ENCODE results near the gene AGPAT4.
A peak's percentile ranks its signal among the peaks of the same experiment; 100 is the strongest.
"Not testable (repeated sequence)": the region's sequence is repeated elsewhere in the genome, so short reads cannot be mapped to it uniquely, and the experiment has no call there.

The AGPAT4 gene

GRCh38 chr6:161198783-161199460 lies 74.9 kb downstream of the AGPAT4 start:
- DNase-seq, result no peak

- no peak for DNase-seq
These were observed 75.7 kb downstream of the AGPAT4 start for GRCh38 chr6:161198176-161198575.

- no peak for DNase-seq
These were observed 78.5 kb downstream of the AGPAT4 start for GRCh38 chr6:161195386-161195785.

DNA sequence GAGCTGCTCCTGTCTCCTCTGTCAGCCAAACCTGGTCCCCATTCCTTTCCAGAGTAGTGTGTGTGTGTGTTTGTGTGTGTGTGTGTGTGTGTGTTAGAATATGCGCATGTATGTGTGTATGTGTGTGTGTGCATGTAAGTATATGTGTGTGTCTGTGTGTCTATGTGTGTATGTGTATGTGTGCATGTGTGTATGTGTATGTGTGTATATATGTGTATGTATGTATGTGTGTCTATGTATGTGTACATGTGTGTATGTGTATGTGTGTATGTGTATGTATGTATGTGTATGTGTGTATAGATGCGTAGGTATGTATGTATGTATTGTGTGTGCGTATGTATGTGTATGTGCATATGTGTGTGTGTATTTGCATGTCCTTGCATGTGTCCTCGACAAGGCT lies 79.5 kb downstream of the AGPAT4 start:
- no peak for DNase-seq

- DNase-seq, result no peak
These were observed 81.0 kb downstream of the AGPAT4 start for GRCh38 chr6:161192636-161193411.

DNA sequence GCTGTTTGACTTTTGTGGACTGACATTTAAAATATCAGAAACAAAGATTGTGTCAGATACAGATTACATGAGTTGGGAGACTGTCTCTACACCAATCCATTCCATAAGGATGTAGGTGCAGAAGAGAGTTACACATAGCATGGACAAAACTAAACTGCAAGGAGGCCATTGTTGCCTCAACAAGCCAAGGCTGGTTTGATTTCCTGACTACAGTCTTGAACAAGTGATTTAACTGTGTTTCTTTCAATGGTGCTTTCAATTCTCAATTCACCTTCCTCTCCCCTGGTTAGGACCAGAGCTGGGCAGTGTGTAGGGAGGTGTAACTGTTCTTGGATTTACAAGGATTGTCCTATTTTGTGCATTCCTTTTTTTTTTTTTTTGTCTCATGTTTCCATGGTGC lies 82.2 kb downstream of the AGPAT4 start:
- DNase-seq, result no peak

DNA sequence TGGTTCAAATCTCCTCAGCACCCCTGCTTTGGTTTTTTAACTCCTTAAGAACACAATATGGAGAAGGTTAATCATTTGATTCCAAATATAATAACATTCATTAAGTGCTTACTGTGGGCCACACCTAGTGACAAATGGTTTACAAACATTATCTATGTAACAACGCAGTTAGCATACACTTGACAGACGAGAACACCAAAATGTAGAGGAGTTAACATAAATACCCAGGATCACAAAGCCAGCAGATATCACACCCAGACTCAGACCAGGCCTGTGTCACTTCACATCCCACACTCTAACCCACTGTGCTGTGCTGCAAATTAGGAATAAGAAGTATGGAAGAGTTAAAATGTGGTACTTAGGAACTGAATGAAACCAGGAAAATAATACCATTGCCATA lies 82.9 kb downstream of the AGPAT4 start:
- DNase-seq, result no peak

- no peak for DNase-seq
These were observed 84.0 kb downstream of the AGPAT4 start for GRCh38 chr6:161189891-161190290.

GRCh38 chr6:161188547-161189465 lies 85.1 kb downstream of the AGPAT4 start:
- no peak for DNase-seq

- no peak for DNase-seq
These were observed 87.6 kb downstream of the AGPAT4 start for GRCh38 chr6:161186173-161186769.

DNA sequence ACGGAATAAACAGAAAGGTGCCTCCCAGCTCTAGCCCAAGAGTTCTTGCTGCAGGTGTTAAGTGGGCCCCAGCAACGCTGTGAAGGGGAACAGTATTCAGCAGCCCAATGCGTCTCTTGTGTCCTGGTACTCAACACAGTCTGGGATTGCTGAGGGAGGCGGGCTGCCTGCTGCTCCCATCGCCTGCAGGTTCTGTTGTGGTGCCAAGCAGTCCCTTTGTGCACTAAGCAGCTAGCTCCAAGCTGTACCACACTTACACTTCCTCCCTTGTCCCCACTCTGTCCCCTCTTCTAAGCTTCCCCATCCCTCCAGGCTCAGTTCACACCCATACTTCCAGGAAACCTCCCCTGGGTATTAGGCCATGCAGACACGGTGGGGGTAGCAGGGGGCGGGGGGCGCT lies 92.7 kb downstream of the AGPAT4 start:
- no peak for DNase-seq

- not testable (repeated sequence) for DNase-seq
These were observed 95.7 kb downstream of the AGPAT4 start for GRCh38 chr6:161178155-161178554.

DNA sequence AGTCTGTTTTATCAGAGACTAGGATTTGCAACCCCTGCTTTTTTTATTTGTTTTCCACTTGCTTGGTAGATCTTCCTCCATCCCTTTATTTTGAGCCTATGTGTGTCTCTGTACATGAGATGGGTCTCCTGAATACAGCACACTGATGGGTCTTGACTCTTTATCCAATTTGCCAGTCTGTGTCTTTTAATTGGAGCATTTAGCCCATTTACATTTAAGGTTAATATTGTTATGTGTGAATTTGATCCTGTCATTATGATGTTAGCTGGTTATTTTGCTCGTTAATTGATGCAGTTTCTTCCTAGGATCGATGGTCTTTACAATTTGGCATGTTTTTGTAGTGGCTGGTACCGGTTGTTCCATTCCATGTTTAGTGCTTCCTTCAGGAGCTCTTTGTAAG lies 97.4 kb downstream of the AGPAT4 start:
- DNase-seq, result not testable (repeated sequence)

- DNase-seq, result not testable (repeated sequence)
These were observed 101.1 kb downstream of the AGPAT4 start for GRCh38 chr6:161172769-161173168.

DNA sequence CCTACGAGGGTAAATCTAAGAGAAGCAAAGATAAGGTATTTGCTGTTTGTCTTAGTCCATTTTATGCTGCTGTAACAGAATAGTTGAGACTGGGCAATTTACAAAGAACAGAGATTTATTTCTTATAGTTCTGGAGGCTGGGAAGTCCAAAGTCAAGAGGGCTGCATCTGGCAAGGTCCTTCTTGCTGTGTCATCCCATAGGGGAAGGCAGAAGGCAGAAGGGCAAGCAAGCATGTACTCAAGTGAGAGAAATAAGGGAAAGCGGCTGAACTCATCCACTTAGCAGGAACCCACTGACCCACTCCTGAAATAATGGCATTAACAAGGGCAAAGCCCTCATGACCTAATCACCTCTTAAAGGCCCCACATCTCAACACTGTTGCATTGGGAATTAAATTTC lies 102.7 kb downstream of the AGPAT4 start:
- no peak for DNase-seq

- peak; percentile 85 for DNase-seq
These were observed 104.2 kb downstream of the AGPAT4 start for GRCh38 chr6:161169696-161170095.

DNA sequence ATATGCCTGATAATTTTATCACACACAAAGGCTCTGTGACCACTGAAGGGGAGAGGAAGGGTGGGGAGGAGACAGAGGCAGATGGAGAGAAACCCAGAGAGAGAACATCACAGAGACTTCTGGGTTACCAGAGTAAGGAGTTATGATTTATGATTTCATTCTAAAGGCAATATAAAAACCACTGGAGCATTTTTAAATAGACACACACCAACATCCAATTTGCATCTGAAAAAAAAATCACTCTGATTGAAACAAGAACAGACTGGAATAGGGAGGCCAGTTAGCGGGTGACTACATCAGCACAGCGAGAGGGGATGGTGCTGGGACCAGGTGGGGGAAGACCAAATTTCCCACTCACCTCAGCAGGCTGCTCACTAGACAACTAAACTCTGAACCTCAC lies 104.8 kb downstream of the AGPAT4 start:
- no peak for DNase-seq

DNA sequence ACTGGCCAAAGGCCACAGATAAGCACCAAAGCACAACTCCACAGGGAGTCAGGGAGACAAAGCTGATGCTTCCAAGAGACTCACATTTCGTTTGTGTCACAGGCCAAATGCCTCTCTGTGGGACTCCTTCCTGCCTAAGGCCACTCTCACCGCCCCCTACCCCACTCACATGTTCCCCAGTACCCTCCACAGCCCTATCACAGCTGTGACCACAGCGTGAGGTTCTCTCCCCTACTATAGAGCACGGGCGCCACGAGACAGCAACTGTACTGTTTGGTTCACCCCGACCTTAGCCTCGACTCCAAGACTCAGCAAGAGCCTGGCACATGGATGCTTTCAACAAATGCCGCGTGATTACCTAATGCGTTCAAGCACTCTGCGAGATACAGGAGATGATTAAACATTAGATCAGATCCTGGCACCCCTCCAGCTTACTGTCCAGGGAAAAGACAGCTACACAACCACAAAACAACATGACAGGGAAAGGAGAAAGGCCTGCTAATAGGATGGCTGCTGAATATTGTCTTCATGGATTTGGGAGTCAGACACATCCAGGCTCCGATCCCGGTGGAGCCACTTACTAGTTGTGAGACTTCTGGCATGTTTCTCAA lies 105.5 kb downstream of the AGPAT4 start:
- DNase-seq, result peak; percentile 96

GRCh38 chr6:161166677-161167076 lies 107.2 kb downstream of the AGPAT4 start:
- DNase-seq, result no peak

DNA sequence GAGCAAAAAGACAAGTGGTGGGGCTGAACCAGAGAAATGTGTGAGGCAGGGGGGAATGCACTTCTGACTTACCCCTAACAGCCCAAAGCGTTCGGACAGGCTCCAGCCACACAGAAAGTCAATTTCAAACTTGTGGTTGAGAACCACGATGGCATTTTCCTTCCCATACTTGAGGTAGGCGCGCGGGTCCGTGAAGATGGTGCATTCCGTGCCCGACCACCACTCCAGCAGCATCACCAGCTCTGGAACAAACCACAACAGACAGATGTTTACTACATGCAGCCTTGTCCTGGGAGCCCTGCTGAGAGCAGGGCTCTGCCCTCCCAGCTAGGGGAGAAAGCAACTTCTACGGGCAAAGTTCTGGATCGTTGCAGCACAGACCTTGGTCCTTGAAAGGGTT lies 107.7 kb downstream of the AGPAT4 start:
- no peak for DNase-seq

DNA sequence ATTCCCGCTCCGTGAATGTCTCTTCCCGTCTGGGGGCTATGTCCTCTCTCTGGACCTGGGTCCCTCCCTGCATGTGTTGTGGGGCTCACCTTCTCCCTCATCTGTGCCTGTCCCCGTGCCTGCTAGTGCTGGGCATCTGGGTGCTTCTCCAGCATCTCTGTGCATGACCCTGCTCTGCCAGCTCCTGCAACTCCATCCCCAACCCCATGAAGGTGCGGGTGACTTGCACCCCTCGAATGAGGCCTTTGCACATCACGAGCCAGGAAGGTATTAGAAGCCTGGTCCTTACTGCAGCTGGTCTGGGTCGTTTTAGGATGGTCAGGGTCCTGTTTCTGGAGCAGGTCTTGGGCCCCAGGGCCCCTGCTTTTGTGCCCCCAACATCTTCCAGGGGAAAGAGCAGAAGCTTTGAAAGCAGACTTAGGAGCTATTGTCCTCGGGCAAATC lies 109.7 kb downstream of the AGPAT4 start:
- DNase-seq, result no peak

- DNase-seq, result no peak
These were observed 110.2 kb downstream of the AGPAT4 start for GRCh38 chr6:161163466-161164181.

Data from NCI-H2029 treated with DMSO at 0.1 percent for 48 hours (cell line).